HepG2 (cell line): ENCODE measurements around the gene TBX6. TPM values are rescaled to one million over a fixed set of nuclear protein-coding genes. Genes with fewer than 3 reads are reported as not detected.

ENCODE experiments used
- CREB1 ChIP-seq, 2 experiments: fragments of 450-650 bp in 1 of 2; IDR thresholded peaks; 2 replicates each; pipeline ENCODE4 v1.6.1; 2016 to 2017; ENCODE audit warnings: control low read depth in 1 of 2, mild to moderate bottlenecking in 1 of 2, missing compliant biosample characterization in 1 of 2, missing genetic modification characterization in 1 of 2
- ETS1 ChIP-seq: sonication (generic); formaldehyde crosslinking; IDR thresholded peaks from 2 replicates; pipeline ENCODE4 v1.4.0; 2020; ENCODE audit warnings: missing genetic modification reagents
- HNF4G ChIP-seq, 2 experiments: sonication (generic) in 1 of 2; formaldehyde crosslinking in 1 of 2; IDR thresholded peaks; 2 replicates each; pipeline versions ENCODE4 v1.4.0 to v1.6.1; 2011 to 2020; ENCODE audit warnings: borderline replicate concordance in 2 of 2, low read depth in 2 of 2, mild to moderate bottlenecking in 2 of 2, low read length in 1 of 2, missing genetic modification reagents in 1 of 2, moderate library complexity in 1 of 2
- JUNB ChIP-seq: sonication (generic); formaldehyde crosslinking; IDR thresholded peaks from 2 replicates; pipeline ENCODE4 v1.8.0; 2022; ENCODE audit warnings: missing genetic modification reagents, mild to moderate bottlenecking, borderline replicate concordance
- KAT2B ChIP-seq: fragments of 150-350 bp; IDR thresholded peaks from 2 replicates; pipeline ENCODE4 v1.6.1; 2014; ENCODE audit warnings: low read depth, low read length, borderline replicate concordance
- MAZ ChIP-seq, 2 experiments: sonication (generic) in 1 of 2; formaldehyde crosslinking in 1 of 2; IDR thresholded peaks; 2 replicates each; pipeline versions ENCODE4 v1.5.0 to v1.6.1; 2012 to 2020; ENCODE audit warnings: low read depth in 2 of 2, mild to moderate bottlenecking in 2 of 2, borderline replicate concordance in 1 of 2, improper control_type of control experiment in 1 of 2, low read length in 1 of 2, missing genetic modification reagents in 1 of 2, moderate library complexity in 1 of 2
- SMYD3 ChIP-seq: sonication (generic); formaldehyde crosslinking; IDR thresholded peaks from 2 replicates; pipeline ENCODE4 v1.8.1; 2023; ENCODE audit warnings: mild to moderate bottlenecking, missing genetic modification reagents
- ZNF101 ChIP-seq: sonication (generic); formaldehyde crosslinking; IDR thresholded peaks from 2 replicates; pipeline ENCODE4 v1.4.0; 2020; ENCODE audit warnings: mild to moderate bottlenecking, low read depth, missing genetic modification reagents, borderline replicate concordance
- ZNF121 ChIP-seq: sonication (generic); formaldehyde crosslinking; IDR thresholded peaks from 2 replicates; pipeline ENCODE4 v1.5.0; 2020; ENCODE audit warnings: mild to moderate bottlenecking, missing genetic modification reagents
- ZNF672 ChIP-seq: sonication (generic); formaldehyde crosslinking; IDR thresholded peaks from 2 replicates; pipeline ENCODE4 v1.8.1; 2022; ENCODE audit warnings: missing genetic modification reagents
- ZZZ3 ChIP-seq: sonication (generic); formaldehyde crosslinking; IDR thresholded peaks from 2 replicates; pipeline ENCODE4 v1.4.0; 2020; ENCODE audit warnings: missing genetic modification reagents, mild to moderate bottlenecking, borderline replicate concordance
- polyA plus RNA-seq, 8 experiments: library from polyadenylated mRNA; depleted of rRNA in 3 of 8; stranded (reverse) in 7 of 8; unstranded in 1 of 8; fragments of >200 nt; fragmentation: Illumina TruSeq in 4 of 8; extraction: Trizol in 4 of 8; gene quantifications; 2 replicates each; pipeline versions ENCODE4 v1.2.1 to v1.2.3, GENCODE V29; 2011 to 2016; ENCODE audit warnings: low read depth in 4 of 8, missing spikeins in 1 of 8, mixed read lengths in 1 of 8; ENCODE audit not compliant: insufficient read depth in 1 of 8
- total RNA-seq, 5 experiments: library from RNA; depleted of rRNA; stranded (reverse); fragments of >200 nt; fragmentation: Illumina TruSeq; extraction: Trizol; gene quantifications; 2 replicates each; pipeline ENCODE4 v1.2.3, GENCODE V29; 2016; ENCODE audit warnings: low read depth in 1 of 5
- TF ChIP-seq, protein P1 (sequence below): sonication (generic); formaldehyde crosslinking; IDR thresholded peaks from 2 replicates; pipeline ENCODE4 v1.8.1; 2023; ENCODE audit warnings: missing genetic modification reagents, mild to moderate bottlenecking, borderline replicate concordance
- TF ChIP-seq, protein P2 (sequence below): sonication (generic); formaldehyde crosslinking; IDR thresholded peaks from 2 replicates; pipeline ENCODE4 v1.4.0; 2020; ENCODE audit warnings: mild to moderate bottlenecking, missing genetic modification reagents

The TBX6 gene
- total and polyA plus RNA-seq, 2 of the 13 experiments (the other 11 are each of a cell fraction or from before 2014, with no cell fraction given) = 0.24 to 0.42 TPM

- TF ChIP-seq HNF4G (IDR thresholded peaks at IDR 0.05; ENCODE audit: borderline replicate concordance, low read depth, low read length) (peak; percentile 44; the same call in 1 of the 2 replicates), HNF4G (CRISPR knock-in tag; IDR thresholded peaks at IDR 0.05; ENCODE audit: borderline replicate concordance, low read depth) (no peak), SMYD3 (no peak), ZNF101 (CRISPR knock-in tag) (no peak), CREB1 (IDR thresholded peaks at IDR 0.05) (peak; percentile 67; the same call in 1 of the 2 replicates), CREB1 (CRISPR knock-in tag; IDR thresholded peaks at IDR 0.05) (no peak), JUNB (CRISPR knock-in tag) (no peak), ETS1 (CRISPR knock-in tag) (peak; percentile 50; the same call in 1 of the 2 replicates), ZNF121 (CRISPR knock-in tag) (peak; percentile 43; the same call in 1 of the 2 replicates), MAZ (IDR thresholded peaks at IDR 0.05; ENCODE audit: borderline replicate concordance, low read depth, low read length) (peak; percentile 91), MAZ (CRISPR knock-in tag; IDR thresholded peaks at IDR 0.05; ENCODE audit: low read depth) (peak; percentile 80; the same call in 1 of the 2 replicates), ZZZ3 (CRISPR knock-in tag) (no peak), KAT2B (no peak), ZNF672 (CRISPR knock-in tag) (no peak)
- TF ChIP-seq, protein P1, sequence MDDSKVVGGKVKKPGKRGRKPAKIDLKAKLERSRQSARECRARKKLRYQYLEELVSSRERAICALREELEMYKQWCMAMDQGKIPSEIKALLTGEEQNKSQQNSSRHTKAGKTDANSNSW = no peak
- TF ChIP-seq, protein P2, sequence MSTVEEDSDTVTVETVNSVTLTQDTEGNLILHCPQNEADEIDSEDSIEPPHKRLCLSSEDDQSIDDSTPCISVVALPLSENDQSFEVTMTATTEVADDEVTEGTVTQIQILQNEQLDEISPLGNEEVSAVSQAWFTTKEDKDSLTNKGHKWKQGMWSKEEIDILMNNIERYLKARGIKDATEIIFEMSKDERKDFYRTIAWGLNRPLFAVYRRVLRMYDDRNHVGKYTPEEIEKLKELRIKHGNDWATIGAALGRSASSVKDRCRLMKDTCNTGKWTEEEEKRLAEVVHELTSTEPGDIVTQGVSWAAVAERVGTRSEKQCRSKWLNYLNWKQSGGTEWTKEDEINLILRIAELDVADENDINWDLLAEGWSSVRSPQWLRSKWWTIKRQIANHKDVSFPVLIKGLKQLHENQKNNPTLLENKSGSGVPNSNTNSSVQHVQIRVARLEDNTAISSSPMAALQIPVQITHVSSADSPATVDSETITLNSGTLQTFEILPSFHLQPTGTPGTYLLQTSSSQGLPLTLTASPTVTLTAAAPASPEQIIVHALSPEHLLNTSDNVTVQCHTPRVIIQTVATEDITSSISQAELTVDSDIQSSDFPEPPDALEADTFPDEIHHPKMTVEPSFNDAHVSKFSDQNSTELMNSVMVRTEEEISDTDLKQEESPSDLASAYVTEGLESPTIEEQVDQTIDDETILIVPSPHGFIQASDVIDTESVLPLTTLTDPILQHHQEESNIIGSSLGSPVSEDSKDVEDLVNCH = no peak
These were observed at the start of gene TBX6 (continued) for GRCh38 chr16:30091474-30092372.
